Heart left ventricle (tissue), 16 donors: ENCODE data around the gene PAXX. TPM values are rescaled to one million over a fixed set of nuclear protein-coding genes. Genes with fewer than 3 reads are reported as not detected.

Experiments
- ATAC-seq, 4 donors: fragments of 200-7000 bp; cut with Tn5 transposase; one replicate each; pipeline ENCODE4 v1.9.1; 2020 to 2022; ENCODE audit warnings: moderate library complexity in 4 of 4, mild to moderate bottlenecking in 3 of 4, moderate number of reproducible peaks in 1 of 4
- DNase-seq, 5 donors: peaks; one replicate each; pipeline ENCODE4 v3.0.0-alpha.2; 2020
- H3K27ac ChIP-seq, 12 donors: fragments of 200-600 bp; sonication (generic) in 4 of 12; one replicate each; pipeline versions ENCODE4 v1.5.0 to v1.8.0; 2016 to 2022; ENCODE audit warnings: mild to moderate bottlenecking in 2 of 12
- H3K27me3 ChIP-seq, 9 donors: fragments of 200-600 bp; sonication (generic) in 2 of 9; one replicate each; pipeline versions ENCODE4 v1.5.1 to v1.8.0; 2016 to 2022; ENCODE audit warnings: mild to moderate bottlenecking in 3 of 9
- H3K36me3 ChIP-seq, 9 donors: fragments of 200-600 bp; sonication (generic) in 2 of 9; one replicate each; pipeline versions ENCODE4 v1.5.0 to v1.8.0; 2018 to 2022; ENCODE audit warnings: mild to moderate bottlenecking in 2 of 9
- H3K4me1 ChIP-seq, 12 donors: fragments of 200-600 bp; sonication (generic) in 4 of 12; one replicate each; pipeline versions ENCODE4 v1.5.0 to v1.8.0; 2016 to 2022; ENCODE audit warnings: mild to moderate bottlenecking in 3 of 12
- H3K4me3 ChIP-seq, 12 donors: fragments of 200-600 bp; sonication (generic) in 4 of 12; one replicate each; pipeline versions ENCODE4 v1.5.0 to v1.8.0; 2017 to 2022; ENCODE audit warnings: mild to moderate bottlenecking in 9 of 12, moderate library complexity in 4 of 12
- H3K9me3 ChIP-seq, 12 donors: fragments of 200-600 bp; sonication (generic) in 4 of 12; one replicate each; pipeline versions ENCODE4 v1.5.0 to v1.8.0; 2016 to 2022; ENCODE audit warnings: mild to moderate bottlenecking in 1 of 12
- POLR2A ChIP-seq, 2 donors: fragments of 450-650 bp; IDR thresholded peaks; one replicate each; pipeline ENCODE4 v1.6.1; 2017; ENCODE audit warnings: antibody characterized with exemption in 2 of 2, mild to moderate bottlenecking in 2 of 2, moderate library complexity in 2 of 2
- WGBS, 4 donors: extraction: QIAGEN DNeasy Blood & Tissue Kit in 2 of 4; methylation state at CpG; one replicate each; pipeline versions ENCODE4 v1.1.5 to v1.1.7; 2013 to 2018; 5-methylcytosine and 5-hydroxymethylcytosine counted together
- intact Hi-C, 10 donors: fragments of 100-400 bp; cut with DNase I; formaldehyde crosslinking; loops; one replicate each; pipeline versions ENCODE4 v1.11.1 to v1.14.2; 2022
- polyA plus RNA-seq, 2 donors: library from polyadenylated mRNA; stranded (reverse); fragments of 200-250 nt; gene quantifications; one replicate each; pipeline ENCODE4 v1.2.3, GENCODE V29; 2013
- total RNA-seq, 9 donors: library from RNA; depleted of rRNA in 2 of 9; stranded (reverse); fragments of >200 nt in 2 of 9; fragmentation: NEBNext Ultra II Directional in 3 of 9; extraction: Animal tissue kit (Norgen Biotek cat#: 25700) in 3 of 9; gene quantifications; one replicate each; pipeline versions ENCODE4 v1.1.0 to v1.2.4, GENCODE V29; 2016 to 2023
- TF ChIP-seq, protein P1 (sequence below), 12 donors: fragments of 200-600 bp; sonication (generic) in 4 of 12; IDR thresholded peaks; one replicate each; pipeline versions ENCODE4 v1.5.0 to v1.8.0; 2018 to 2022; ENCODE audit warnings: antibody characterized with exemption in 12 of 12, mild to moderate bottlenecking in 5 of 12
- donor health status: ischemic (EF 13 %, LVEDD 7.1; RV severe dilation, severe dysfunction).
- donor health status: healthy with polysubstance abuse.
- donor health status: DM: no; HTN: yes; CAD: no.
- donor health status: DM: no; HTN: no; CAD: no.
- donor health status: ischemic (EF 25% LVEDD 6.9; RV normal size, moderate dysfunction).
- donor health status: ischemic (EF 25% LVEDD 5.7; RV mildly dilated, moderate dysfunction).
- donor health status: healthy.
- donor health status: DM: yes; HTN: yes; CAD: no.
- donor health status: ischemic (EF 35%, LVEDD 5.7; RV mildly dilated, moderate dysfunction).
- donor health status: nonischemic (EF 11% LVEDD 7.7; RV severe dilation, severe dysfunction).
- donor health status: DM: yes; HTN: yes; CAD: no.
- donor health status: PGD.
- donor health status: ischemic (EF 29% LVEDD 5.4; RV normal size, mild dysfunction).
- donor health status: nonischemic (EF 23%, LVEDD 6.1; RV moderate dilation, normal function).

Gene PAXX
- total and polyA plus RNA-seq, 11 donors = 15.0 to 57.3 (median 20.9) TPM

DNA sequence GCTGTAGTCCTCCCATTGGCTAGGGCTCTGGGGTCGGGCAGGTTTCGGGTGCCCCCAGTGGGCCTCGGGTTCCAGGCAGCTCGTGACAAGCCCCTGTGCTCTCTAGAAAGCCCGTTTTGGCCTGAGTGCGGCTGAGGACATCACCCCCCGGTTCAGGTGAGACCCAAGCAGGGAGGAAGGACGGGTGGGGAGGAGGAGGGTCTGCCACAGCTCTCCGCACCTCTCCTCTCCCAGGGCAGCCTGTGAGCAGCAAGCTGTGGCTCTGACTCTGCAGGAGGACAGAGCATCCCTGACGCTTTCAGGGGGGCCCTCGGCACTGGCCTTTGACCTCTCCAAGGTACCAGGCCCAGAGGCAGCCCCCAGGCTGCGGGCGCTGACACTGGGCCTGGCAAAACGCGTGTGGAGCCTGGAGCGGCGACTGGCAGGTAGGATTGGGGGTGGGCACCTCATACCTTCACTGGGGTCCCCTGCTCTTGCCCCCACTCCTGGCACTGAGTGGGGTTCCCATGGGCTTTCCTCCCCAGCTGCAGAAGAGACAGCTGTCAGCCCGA is 672 bp downstream of the PAXX start:
- WGBS, 4 donors = 6 to 83% (median 50%) methylated on average over 6 to 18 of the region's 18 CpGs
- peaks cover 0 to 10% (median 0%) of the 10 kb centered on the region in 12 donors for H3K9me3 ChIP-seq
- peaks cover 3 to 55% (median 31%) of the 10 kb centered on the region in 12 donors for H3K4me1 ChIP-seq
- H3K27ac ChIP-seq = peak overlapping the region in 11 of 12 donors; percentile 78 to 91 (median 86)
- peaks cover 0 to 9% (median 3%) of the 10 kb centered on the region in 9 donors for H3K36me3 ChIP-seq
- H3K27me3 ChIP-seq = peaks cover 0 to 28% (median 0%) of the 10 kb centered on the region in 9 donors
- peak overlapping the region; percentile 60 to 98 (median 82) for H3K4me3 ChIP-seq
- no peak for TF ChIP-seq POLR2A (IDR thresholded peaks at IDR 0.05)
- TF ChIP-seq, protein P1, sequence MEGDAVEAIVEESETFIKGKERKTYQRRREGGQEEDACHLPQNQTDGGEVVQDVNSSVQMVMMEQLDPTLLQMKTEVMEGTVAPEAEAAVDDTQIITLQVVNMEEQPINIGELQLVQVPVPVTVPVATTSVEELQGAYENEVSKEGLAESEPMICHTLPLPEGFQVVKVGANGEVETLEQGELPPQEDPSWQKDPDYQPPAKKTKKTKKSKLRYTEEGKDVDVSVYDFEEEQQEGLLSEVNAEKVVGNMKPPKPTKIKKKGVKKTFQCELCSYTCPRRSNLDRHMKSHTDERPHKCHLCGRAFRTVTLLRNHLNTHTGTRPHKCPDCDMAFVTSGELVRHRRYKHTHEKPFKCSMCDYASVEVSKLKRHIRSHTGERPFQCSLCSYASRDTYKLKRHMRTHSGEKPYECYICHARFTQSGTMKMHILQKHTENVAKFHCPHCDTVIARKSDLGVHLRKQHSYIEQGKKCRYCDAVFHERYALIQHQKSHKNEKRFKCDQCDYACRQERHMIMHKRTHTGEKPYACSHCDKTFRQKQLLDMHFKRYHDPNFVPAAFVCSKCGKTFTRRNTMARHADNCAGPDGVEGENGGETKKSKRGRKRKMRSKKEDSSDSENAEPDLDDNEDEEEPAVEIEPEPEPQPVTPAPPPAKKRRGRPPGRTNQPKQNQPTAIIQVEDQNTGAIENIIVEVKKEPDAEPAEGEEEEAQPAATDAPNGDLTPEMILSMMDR (IDR thresholded peaks at IDR 0.05) = no peak
- intact Hi-C loops = loop anchor here in 5 of 10 donors (1.0 to 5.0 kb wide), 4 partner anchors 34 to 49 kb away; partner anchors contain the start of genes C8G (in 3 of the 5), ABCA2 (in 1 of the 5), FBXW5 (in 1 of the 5) and LCN12 (in 1 of the 5)
- ATAC-seq (no peak), DNase-seq (no peak)

DNA sequence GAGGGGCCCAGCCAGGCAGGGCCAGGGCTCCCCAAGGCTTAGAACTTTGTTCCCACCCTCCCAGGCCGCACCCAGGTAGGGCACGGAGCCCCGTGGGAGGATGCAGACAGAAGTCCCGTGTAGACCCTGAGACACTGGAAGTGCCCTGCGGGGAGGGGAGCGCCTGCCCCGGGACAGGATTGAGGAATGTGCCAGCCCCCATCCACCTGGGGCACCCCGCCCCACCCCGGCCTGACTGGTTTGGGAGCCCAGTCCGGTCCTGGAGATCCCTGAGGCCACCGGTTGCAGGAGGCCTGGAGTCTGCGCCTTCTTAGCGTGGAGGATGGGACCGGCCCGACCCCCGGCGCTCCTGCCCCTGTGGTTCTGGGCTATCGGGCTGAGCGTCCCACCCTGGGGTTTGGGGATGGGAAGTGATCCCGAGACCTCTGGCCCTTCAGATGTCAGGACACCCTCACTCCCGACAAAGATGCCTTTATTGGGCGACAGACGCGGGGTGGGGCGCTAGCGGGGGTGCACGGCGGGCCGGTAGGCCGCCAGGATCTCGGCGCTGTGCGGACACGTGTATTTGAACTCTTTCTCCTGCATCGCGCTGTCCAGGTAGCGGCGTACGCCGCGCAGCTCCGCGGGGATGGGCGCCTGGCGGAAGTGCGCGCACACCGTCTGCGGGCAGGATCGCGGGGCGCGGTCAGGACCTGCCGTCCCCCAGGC is 2.1 kb downstream of the PAXX start:
- DNase-seq (no peak), ATAC-seq (no peak)
- TF ChIP-seq, protein P1 (IDR thresholded peaks at IDR 0.05) = no peak
- no peak for TF ChIP-seq POLR2A (IDR thresholded peaks at IDR 0.05)
- Histone ChIP-seq H3K27me3 (peaks cover 0 to 28% (median 0%) of the 10 kb centered on the region in 9 donors), H3K4me3 (peak overlapping the region in 9 of 12 donors; percentile 14 to 53 (median 37)), H3K27ac (peak overlapping the region in 2 of 12 donors; percentile 76 to 85), H3K36me3 (peaks cover 0 to 9% (median 3%) of the 10 kb centered on the region in 9 donors), H3K4me1 (peaks cover 3 to 67% (median 31%) of the 10 kb centered on the region in 12 donors), H3K9me3 (peaks cover 0 to 10% (median 0%) of the 10 kb centered on the region in 12 donors)
- intact Hi-C loops = loop anchor here in 4 of 10 donors (5.0 kb wide), 3 partner anchors 33 to 47 kb away; partner anchors contain the start of genes C8G (in 3 of the 4), ABCA2 (in 1 of the 4) and LCN12 (in 1 of the 4)
- 62 to 78% (median 66%) methylated on average over 49 to 54 of the region's 54 CpGs for WGBS, 4 donors

DNA sequence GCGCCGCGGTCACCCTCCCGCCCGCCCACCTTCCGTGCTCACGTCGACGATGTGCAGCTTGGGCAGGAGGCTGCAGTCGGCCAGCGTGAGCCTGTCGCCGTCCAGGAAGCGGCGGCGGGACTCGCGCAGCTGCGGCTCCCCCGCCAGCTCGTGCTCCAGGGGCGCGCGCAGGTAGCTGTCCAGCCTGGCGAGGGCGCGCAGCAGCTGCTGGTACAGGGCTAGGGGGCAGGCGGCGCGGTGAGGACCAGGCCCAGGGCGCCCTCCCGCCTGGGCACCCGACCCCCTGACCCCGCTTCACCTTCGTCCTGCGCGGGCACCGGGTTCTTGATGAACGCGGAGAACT is 2.6 kb downstream of the PAXX start:
- Histone ChIP-seq H3K27ac (peak overlapping the region in 6 of 12 donors; percentile 35 to 77 (median 64)), H3K4me1 (peaks cover 3 to 72% (median 31%) of the 10 kb centered on the region in 12 donors), H3K36me3 (peaks cover 0 to 9% (median 3%) of the 10 kb centered on the region in 9 donors), H3K27me3 (peaks cover 0 to 28% (median 0%) of the 10 kb centered on the region in 9 donors), H3K4me3 (peak overlapping the region in 11 of 12 donors; percentile 14 to 53 (median 35)), H3K9me3 (peaks cover 0 to 10% (median 0%) of the 10 kb centered on the region in 12 donors)
- DNase-seq = no peak
- intact Hi-C loops = loop anchor here in 5 of 10 donors (5.0 kb wide), 3 partner anchors 32 to 48 kb away; partner anchors contain the start of genes C8G (in 4 of the 5), ABCA2 (in 1 of the 5) and LCN12 (in 1 of the 5)
- TF ChIP-seq, protein P1 (IDR thresholded peaks at IDR 0.05) = no peak
- TF ChIP-seq POLR2A (IDR thresholded peaks at IDR 0.05) = no peak
- ATAC-seq = no peak
- WGBS, 4 donors = 21 to 59% (median 34%) methylated on average over 29 to 40 of the region's 40 CpGs
